Endometrium (tissue), 2 donors: ENCODE results near the gene FAAP20.

ENCODE experiments used
- FAIRE-seq: peaks from 2 replicates; lab custom pipeline; 2012; peaks lifted over from hg19 to GRCh38; lab: Jason Lieb, UNC
- donor health status: control.
- donor health status: control.

The FAAP20 gene

GRCh38 chr1:2177946-2178538 lies 16.5 kb downstream of the FAAP20 start:
- FAIRE-seq = no peak

GRCh38 chr1:2177541-2177940 lies 17.0 kb downstream of the FAAP20 start:
- FAIRE-seq = no peak

- FAIRE-seq = no peak
These were observed 18.0 kb downstream of the FAAP20 start for GRCh38 chr1:2176615-2177014.

- no peak for FAIRE-seq
These were observed 18.7 kb downstream of the FAAP20 start for GRCh38 chr1:2175681-2176454.

- no peak for FAIRE-seq
These were observed 19.5 kb downstream of the FAAP20 start for GRCh38 chr1:2175055-2175414.

GRCh38 chr1:2174348-2175054 lies 20.1 kb downstream of the FAAP20 start:
- FAIRE-seq = no peak

GRCh38 chr1:2173546-2174347 lies 20.8 kb downstream of the FAAP20 start:
- FAIRE-seq = no peak

- FAIRE-seq = no peak
These were observed 21.9 kb downstream of the FAAP20 start for GRCh38 chr1:2172551-2173146.

GRCh38 chr1:2172012-2172411 lies 22.6 kb downstream of the FAAP20 start:
- FAIRE-seq = no peak

GRCh38 chr1:2170211-2170610 lies 24.4 kb downstream of the FAAP20 start:
- no peak for FAIRE-seq

GRCh38 chr1:2169200-2169836 lies 25.3 kb downstream of the FAAP20 start:
- no peak for FAIRE-seq

GRCh38 chr1:2168535-2168934 lies 26.0 kb downstream of the FAAP20 start:
- FAIRE-seq = no peak

GRCh38 chr1:2168090-2168489 lies 26.5 kb downstream of the FAAP20 start:
- FAIRE-seq = no peak

GRCh38 chr1:2166695-2167094 lies 27.9 kb downstream of the FAAP20 start:
- FAIRE-seq = no peak

GRCh38 chr1:2166254-2166653 lies 28.3 kb downstream of the FAAP20 start:
- FAIRE-seq = no peak

- FAIRE-seq = no peak
These were observed 28.9 kb downstream of the FAAP20 start for GRCh38 chr1:2165646-2166045.

- no peak for FAIRE-seq
These were observed 31.4 kb downstream of the FAAP20 start for GRCh38 chr1:2163205-2163604.

- no peak for FAIRE-seq
These were observed 33.9 kb downstream of the FAAP20 start for GRCh38 chr1:2160451-2161300.

- no peak for FAIRE-seq
These were observed 35.4 kb downstream of the FAAP20 start for GRCh38 chr1:2159124-2159523.

- FAIRE-seq = no peak
These were observed 36.3 kb downstream of the FAAP20 start for GRCh38 chr1:2158272-2158671.

- FAIRE-seq = no peak
These were observed 36.7 kb downstream of the FAAP20 start for GRCh38 chr1:2157856-2158255.
